ENCODE measurements around the gene LPIN1. TPM values are rescaled to one million over a fixed set of nuclear protein-coding genes. Genes with fewer than 3 reads are reported as not detected.

The LPIN1 gene
- total and polyA plus RNA-seq, 2 of the 8 experiments (the other 6 are each of a cell fraction or from before 2014, with no cell fraction given): 4.3 to 9.8 TPM

DNA sequence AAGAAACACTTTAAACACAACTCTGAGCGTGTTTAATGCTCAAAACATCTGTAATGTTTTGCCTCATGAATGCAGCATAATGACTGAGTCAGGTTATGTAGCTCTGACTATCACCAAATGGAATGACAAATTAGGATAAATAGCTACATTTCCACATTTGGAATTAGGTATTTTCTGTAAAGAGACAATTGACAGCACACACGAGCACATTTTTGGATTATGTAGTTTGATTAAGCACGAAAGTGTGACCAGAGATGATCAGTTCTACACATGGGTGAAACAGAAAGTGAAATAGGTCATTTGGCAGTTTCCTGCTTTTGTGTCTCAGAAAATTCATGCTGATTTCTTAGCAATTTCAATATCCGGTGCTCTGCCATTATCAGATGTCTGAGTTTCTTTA, 29.0 kb downstream of the LPIN1 start:
- Histone ChIP-seq H3K23me2 (ENCODE audit: low read depth, low read length) (no peaks in the 10 kb centered on the region), H3K79me2 (ENCODE audit: control insufficient read depth in 1 of 2, insufficient read depth in 2 of 2, low read length in 2 of 2) (no peaks in the 10 kb centered on the region), H2AFZ (ENCODE audit: low read length) (no peak overlapping the region), H3K18ac (ENCODE audit: extremely low read depth, low read length) (no peak overlapping the region), H4K91ac (replicated peaks; ENCODE audit: insufficient read length, low read length) (no peak overlapping the region), H3K36me3 (ENCODE audit: control insufficient read depth in 2 of 4, insufficient read depth in 4 of 4, low read length in 3 of 4) (peaks cover 0 to 12% (median 2%) of the 10 kb centered on the region in 4 experiments; a peak in 5 of 8 replicates), H2BK20ac (ENCODE audit: low read length) (no peak overlapping the region), H3K23ac (ENCODE audit: insufficient read length) (no peak overlapping the region), H3K4me3 (ENCODE audit: extremely low read depth in 1 of 4, insufficient read depth in 2 of 4, low read depth in 3 of 4, low read length in 4 of 4) (no peak overlapping the region), H3K4me2 (ENCODE audit: insufficient read depth in 1 of 2, low read depth in 2 of 2, low read length in 2 of 2) (no peak overlapping the region), H3K4ac (replicated peaks; ENCODE audit: insufficient read length, low read depth, low read length) (no peak overlapping the region), H3K4me1 (replicated peaks in 1 of 4; ENCODE audit: control insufficient read depth in 3 of 4, insufficient read depth in 4 of 4, low read length in 3 of 4) (peaks cover 0 to 3% (median 1%) of the 10 kb centered on the region in 4 experiments; a peak in 3 of 7 replicates), H3K27ac (ENCODE audit: low read depth, low read length) (no peak overlapping the region), H4K8ac (ENCODE audit: extremely low read depth, insufficient read depth, low read length) (no peak overlapping the region), H2BK5ac (ENCODE audit: low read depth, low read length) (no peak overlapping the region), H2BK12ac (ENCODE audit: low read depth, low read length) (no peak overlapping the region), H3K79me1 (ENCODE audit: low read depth, low read length) (no peaks in the 10 kb centered on the region), H3K27me3 (replicated peaks in 1 of 4; ENCODE audit: control insufficient read depth in 3 of 4, extremely low read depth in 1 of 4, insufficient read depth in 3 of 4, low read length in 3 of 4) (no peaks in the 10 kb centered on the region), H3K14ac (ENCODE audit: insufficient read length) (no peak overlapping the region), H3K9me3 (ENCODE audit: insufficient read depth in 2 of 2, low read depth in 1 of 2, low read length in 1 of 2) (no peaks in the 10 kb centered on the region), H2BK120ac (replicated peaks; ENCODE audit: low read depth, low read length) (no peak overlapping the region), H4K5ac (ENCODE audit: insufficient read length, low read depth, low read length) (no peak overlapping the region), H2BK15ac (ENCODE audit: low read length) (no peak overlapping the region), H4K20me1 (replicated peaks in 1 of 2; ENCODE audit: control insufficient read depth in 1 of 2, insufficient read depth in 2 of 2, low read length in 2 of 2) (peaks cover 0 to 2% of the 10 kb centered on the region in 2 experiments), H2AK5ac (ENCODE audit: low read depth, low read length) (no peak overlapping the region), H3K9ac (replicated peaks in 1 of 4; ENCODE audit: extremely low read depth in 1 of 4, low read depth in 3 of 4, low read length in 3 of 4) (no peak overlapping the region), H3K56ac (replicated peaks; ENCODE audit: insufficient read length, low read depth, low read length) (no peak overlapping the region)
- no peak for DNase-seq (ENCODE audit: low read depth in 1 of 2, low spot score in 2 of 2)
- no peak for FAIRE-seq
- ChIA-PET POLR2A (ENCODE audit: partially characterized antibody) (interaction anchor here (0.7 kb wide), 1 partner anchor 14 kb away, joined by 3 read pairs; no protein-coding TSS in a partner anchor), CTCF (ENCODE audit: partially characterized antibody) (interaction anchor here (0.6 to 3.0 kb wide), 13 partner anchors 9 to 98 kb away, joined by 3 to 19 read pairs (median 4); no protein-coding TSS in a partner anchor)
- 95% methylated on average over 4 of the region's 4 CpGs; no CpG with 5 or more reads in 1 of the 2 experiments for WGBS, 2 experiments (ENCODE audit: extremely low coverage in 1 of 2, insufficient coverage in 1 of 2, insufficient read length in 1 of 2, insufficient replicate concordance in 2 of 2, low coverage in 1 of 2, low lambda C conversion rate in 2 of 2, missing lambda C conversion rate in 1 of 2)
- TF ChIP-seq KDM5A (IDR thresholded peaks at IDR 0.05; ENCODE audit: low read length) (no peak), EGR1 (IDR thresholded peaks at IDR 0.05; ENCODE audit: borderline replicate concordance, low read depth, low read length) (no peak), SRF (IDR thresholded peaks at IDR 0.05; ENCODE audit: low read depth, low read length) (no peak), TAF7 (optimal IDR thresholded peaks at IDR 0.05; ENCODE audit: borderline replicate concordance, low read depth, low read length) (no peak), JUND (IDR thresholded peaks at IDR 0.05; ENCODE audit: low read length) (no peak), RNF2 (IDR thresholded peaks at IDR 0.05; ENCODE audit: borderline replicate concordance, low read depth, low read length, missing control alignments, poor library complexity, severe bottlenecking) (no peak), POU5F1 (IDR thresholded peaks at IDR 0.05; ENCODE audit: low read depth, low read length) (no peak)

All from H1 (cell line).